Fibroblast of mammary gland (primary cell): ENCODE results near the gene BCAN.

Source experiments
- DNase-seq: peaks from one replicate; pipeline ENCODE4 v3.0.0-alpha.2; 2010; ENCODE audit warnings: low read depth
- H3K4me3 ChIP-seq: 2 replicates; pipeline ENCODE4 v1.5.1; 2011; ENCODE audit warnings: low read depth, mild to moderate bottlenecking, low read length, moderate library complexity; ENCODE audit not compliant: control insufficient read depth
- TF ChIP-seq, protein P1 (sequence below): conservative IDR thresholded peaks from 2 replicates; pipeline ENCODE4 v1.5.1; 2011; ENCODE audit warnings: low read depth, low read length, inconsistent platforms; ENCODE audit not compliant: control insufficient read depth, insufficient read depth

The BCAN gene

GRCh38 chr1:156652131-156652991 is 10.4 kb downstream of the BCAN start:
- no peak overlapping the region for H3K4me3 ChIP-seq
- peak; percentile 41 for DNase-seq
- TF ChIP-seq, protein P1, sequence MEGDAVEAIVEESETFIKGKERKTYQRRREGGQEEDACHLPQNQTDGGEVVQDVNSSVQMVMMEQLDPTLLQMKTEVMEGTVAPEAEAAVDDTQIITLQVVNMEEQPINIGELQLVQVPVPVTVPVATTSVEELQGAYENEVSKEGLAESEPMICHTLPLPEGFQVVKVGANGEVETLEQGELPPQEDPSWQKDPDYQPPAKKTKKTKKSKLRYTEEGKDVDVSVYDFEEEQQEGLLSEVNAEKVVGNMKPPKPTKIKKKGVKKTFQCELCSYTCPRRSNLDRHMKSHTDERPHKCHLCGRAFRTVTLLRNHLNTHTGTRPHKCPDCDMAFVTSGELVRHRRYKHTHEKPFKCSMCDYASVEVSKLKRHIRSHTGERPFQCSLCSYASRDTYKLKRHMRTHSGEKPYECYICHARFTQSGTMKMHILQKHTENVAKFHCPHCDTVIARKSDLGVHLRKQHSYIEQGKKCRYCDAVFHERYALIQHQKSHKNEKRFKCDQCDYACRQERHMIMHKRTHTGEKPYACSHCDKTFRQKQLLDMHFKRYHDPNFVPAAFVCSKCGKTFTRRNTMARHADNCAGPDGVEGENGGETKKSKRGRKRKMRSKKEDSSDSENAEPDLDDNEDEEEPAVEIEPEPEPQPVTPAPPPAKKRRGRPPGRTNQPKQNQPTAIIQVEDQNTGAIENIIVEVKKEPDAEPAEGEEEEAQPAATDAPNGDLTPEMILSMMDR, result no peak

DNA sequence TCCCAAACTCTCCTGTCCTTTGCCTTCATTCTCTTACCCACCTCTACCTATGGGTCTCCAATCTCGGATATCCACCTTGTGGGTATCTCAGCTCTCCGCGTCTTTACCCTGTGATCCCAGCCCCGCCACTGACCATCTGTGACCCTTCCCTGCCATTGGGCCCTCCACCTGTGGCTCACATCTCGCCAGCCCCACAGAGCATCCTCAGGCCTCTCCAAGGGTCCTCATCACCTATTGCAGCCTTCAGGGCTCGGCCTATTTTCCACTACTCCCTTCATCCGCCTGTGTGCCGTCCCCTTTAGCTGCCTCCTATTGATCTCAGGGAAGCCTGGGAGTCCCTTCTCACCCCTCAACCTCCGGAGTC is 11.1 kb downstream of the BCAN start:
- no peak overlapping the region for H3K4me3 ChIP-seq
- TF ChIP-seq, protein P1, result no peak
- no peak for DNase-seq

DNA sequence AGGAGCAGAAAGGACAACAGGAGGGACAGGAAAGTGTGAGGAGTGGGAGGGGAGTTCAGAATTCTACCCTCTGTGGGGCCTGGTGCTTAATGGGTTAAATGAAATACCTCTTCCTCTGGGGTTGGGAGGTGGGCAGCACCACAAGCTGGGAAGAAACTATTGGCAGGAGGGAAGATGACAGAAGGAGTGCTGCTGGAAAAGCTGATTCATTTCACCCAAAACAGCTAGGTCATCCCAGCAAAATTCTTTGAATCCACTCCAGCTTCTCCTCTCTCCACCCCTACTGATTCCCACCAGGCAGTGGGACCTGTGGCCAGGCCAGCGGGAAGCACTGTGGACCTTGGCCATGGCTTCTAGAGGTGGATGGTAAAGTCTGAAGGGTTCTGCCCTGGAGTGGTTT is 12.8 kb downstream of the BCAN start:
- TF ChIP-seq, protein P1, result no peak
- no peak overlapping the region for H3K4me3 ChIP-seq
- DNase-seq, result peak; percentile 23

DNA sequence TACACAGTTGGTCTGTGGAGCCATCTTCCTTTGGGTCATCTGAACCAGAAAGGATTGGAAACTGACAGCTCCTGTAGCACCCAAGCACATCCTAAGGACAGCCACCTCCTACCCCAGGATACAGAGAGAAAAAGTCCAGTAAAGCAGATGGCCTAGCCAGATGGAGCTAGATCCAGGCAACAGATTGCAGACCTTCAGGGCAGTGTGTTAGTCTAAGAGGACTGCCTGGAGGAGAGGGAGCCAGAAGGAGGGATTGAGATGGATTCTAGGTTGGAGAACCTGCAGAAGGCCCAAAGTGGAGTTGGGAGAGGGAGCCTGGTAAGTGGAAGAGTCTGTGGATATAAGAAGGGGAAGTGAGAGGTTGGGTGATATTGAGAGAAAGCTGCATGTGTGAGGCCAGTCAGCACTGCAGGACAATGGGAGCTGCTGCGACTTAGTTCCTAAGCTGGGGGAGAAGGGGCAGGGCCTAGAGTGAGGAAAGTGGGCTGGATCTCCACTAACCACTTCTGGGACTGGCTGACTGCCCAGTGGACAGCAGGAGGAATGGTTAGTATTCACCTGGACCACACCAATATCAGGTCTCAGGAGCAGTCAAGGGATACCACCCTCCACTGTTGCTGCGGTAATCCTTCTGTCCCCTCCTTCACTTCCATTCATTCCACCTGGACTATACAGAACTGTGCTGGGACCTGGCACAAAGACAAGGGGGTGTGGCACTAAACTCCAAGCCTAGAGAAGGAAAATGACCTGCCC is 13.4 kb downstream of the BCAN start:
- DNase-seq, result no peak
- H3K4me3 ChIP-seq, result no peak overlapping the region
- TF ChIP-seq, protein P1, result no peak

- H3K4me3 ChIP-seq, result no peak overlapping the region
- TF ChIP-seq, protein P1, result no peak
- DNase-seq, result no peak
These were observed 14.1 kb downstream of the BCAN start for GRCh38 chr1:156655904-156656516.

GRCh38 chr1:156656806-156657740 is 15.2 kb downstream of the BCAN start:
- peak; percentile 57 for DNase-seq
- TF ChIP-seq, protein P1, result peak; percentile 85
- H3K4me3 ChIP-seq, result peak overlapping the region; percentile 27
